Myocyte (in vitro differentiated cells): Measurements from ENCODE around the gene DLL1. TPM values are rescaled to one million over a fixed set of nuclear protein-coding genes. Genes with fewer than 3 reads are reported as not detected.

ENCODE experiments used
- DNase-seq: peaks from one replicate; pipeline ENCODE4 v3.0.0-alpha.2; 2012; ENCODE audit warnings: low read depth
- microRNA-seq: library from miRNA; unstranded; fragments of <30 nt; microRNA quantifications from one replicate; pipeline ENCODE4, GENCODE V29; 2016
- total RNA-seq: library from RNA; depleted of rRNA; stranded (reverse); fragments of >200 nt; gene quantifications from 2 replicates; pipeline ENCODE4 v1.2.3, GENCODE V29; 2014

Gene DLL1
- total RNA-seq, 1 donor from 2014 or later: 38.7 TPM

DNA sequence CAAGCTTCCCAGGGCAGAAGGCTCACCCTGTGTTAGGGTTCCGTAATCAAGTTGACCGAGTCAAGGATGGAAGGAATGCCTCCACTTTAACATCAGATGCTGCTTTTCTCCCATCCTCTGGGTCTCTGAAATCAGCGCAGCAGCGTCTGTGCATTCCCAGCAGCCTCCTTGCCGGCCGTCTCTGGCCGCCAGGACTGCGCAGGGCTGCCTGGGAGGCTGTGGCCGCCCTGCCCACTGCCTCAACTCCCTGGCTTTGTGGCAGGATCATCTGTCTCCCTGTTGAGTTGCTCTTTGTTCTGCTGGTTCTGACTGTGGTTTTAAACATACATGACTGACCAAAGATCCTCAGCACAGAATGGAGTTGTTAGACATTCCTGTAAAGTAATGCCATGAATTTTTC, 56.5 kb downstream of the DLL1 start:
- no peak for DNase-seq

DNA sequence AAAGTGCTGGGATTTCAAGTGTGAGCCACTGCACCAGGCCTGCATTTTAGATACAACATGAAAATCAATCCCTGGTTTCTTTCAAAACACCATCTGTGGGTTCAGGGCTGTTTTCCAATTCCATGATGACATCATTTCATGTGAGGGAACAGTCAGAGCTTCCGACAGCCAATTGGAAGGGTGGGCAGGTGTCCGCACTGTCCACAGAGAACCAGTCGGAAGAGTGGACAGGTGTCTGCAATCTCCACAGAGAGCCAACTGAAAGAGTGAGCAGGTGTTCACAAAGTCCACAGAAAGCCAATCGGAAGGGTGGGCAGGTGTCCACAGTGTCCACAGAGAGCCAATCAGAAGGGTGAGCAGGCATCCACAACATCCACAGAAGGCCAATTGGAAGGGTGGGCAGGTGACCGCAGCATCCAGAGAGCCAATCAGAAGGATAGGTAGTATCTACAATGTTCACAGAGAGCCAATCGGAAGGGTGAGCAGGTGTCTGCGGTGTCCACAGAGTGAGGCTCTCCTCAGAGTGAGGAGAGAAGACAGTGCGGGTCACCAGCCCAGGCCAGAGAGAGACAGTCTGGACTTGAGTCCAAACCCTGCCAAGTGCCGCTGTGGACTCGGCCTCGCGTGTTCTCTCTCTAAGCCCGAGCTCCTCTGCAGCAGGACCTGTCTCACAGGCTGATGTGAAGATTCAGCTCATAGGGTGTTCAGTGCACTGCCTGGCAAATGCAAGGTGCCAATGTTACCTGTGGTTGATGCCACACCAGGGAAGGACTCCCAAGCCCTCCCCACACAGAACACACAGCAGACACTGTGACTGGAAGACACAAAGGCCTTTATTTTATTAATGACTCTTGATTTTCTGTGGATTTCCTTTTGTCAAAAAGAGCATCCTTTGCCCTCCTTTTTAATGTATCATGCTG, 57.3 kb downstream of the DLL1 start:
- no peak for DNase-seq

Small RNAs within 50 kb of the gene (microRNA-seq; reads per million reads assigned to microRNA genes)
- gene MIR4644: not detected

Other genes starting within 250 kb of the DLL1 start
- gene FAM120B, start 15.7 kb upstream of the DLL1 start, total RNA-seq: 14.9 and 18.1 TPM in 2 replicates